NCI-H2107 (cell line): ENCODE data around the gene CDH22.

ENCODE experiments used
- DNase-seq: peaks from one replicate; lab custom pipeline; 2025; lab: John Stamatoyannopoulos, UW

The CDH22 gene

GRCh38 chr20:46343975-46344357 lies 35.7 kb upstream of the CDH22 start:
- DNase-seq = no peak

- no peak for DNase-seq
These were observed 35.2 kb upstream of the CDH22 start for GRCh38 chr20:46343348-46343974.

GRCh38 chr20:46342451-46343347 lies 34.4 kb upstream of the CDH22 start:
- DNase-seq = no peak

DNA sequence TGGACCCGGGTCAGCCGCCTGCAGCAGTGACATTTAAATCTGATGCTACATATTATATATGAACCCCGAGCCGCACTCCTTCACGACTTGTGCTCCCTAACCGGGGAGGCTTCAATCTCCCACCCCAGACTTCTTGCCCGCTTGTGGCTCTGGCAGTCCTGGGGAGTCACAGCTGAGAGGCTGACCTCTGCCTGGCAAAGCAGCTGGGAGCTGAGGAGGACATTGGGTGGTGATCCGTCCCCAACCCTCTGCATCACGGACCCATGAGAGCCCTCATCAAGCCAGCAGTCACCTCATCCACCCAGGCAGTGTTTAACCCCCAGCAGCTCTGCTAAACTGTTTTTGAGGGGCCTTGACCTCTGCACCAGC lies 33.7 kb upstream of the CDH22 start:
- DNase-seq = no peak

- no peak for DNase-seq
These were observed 33.0 kb upstream of the CDH22 start for GRCh38 chr20:46341074-46342009.

DNA sequence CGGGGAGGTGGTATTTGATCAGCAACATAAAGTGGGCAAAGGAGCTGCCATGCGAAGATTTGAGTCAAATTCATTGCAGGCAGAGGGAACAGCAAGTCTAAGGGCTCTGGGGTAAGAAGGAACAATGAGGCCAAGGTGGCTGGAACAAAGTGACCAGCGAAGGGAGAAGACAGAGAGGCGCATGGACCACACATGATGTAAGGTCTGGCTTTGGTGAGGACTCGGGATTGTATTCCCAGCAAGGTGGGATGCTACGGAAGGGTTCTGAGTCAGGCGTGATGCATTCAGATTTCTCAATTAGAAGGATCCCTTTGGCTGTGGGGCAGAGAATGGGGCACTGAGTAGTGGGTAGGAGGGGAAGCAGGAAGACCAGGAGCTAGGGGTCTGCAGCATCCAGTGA lies 30.7 kb upstream of the CDH22 start:
- DNase-seq = no peak

- no peak for DNase-seq
These were observed 28.4 kb upstream of the CDH22 start for GRCh38 chr20:46336735-46337134.

GRCh38 chr20:46334303-46334904 lies 26.1 kb upstream of the CDH22 start:
- no peak for DNase-seq

- no peak for DNase-seq
These were observed 25.1 kb upstream of the CDH22 start for GRCh38 chr20:46333161-46333991.

DNA sequence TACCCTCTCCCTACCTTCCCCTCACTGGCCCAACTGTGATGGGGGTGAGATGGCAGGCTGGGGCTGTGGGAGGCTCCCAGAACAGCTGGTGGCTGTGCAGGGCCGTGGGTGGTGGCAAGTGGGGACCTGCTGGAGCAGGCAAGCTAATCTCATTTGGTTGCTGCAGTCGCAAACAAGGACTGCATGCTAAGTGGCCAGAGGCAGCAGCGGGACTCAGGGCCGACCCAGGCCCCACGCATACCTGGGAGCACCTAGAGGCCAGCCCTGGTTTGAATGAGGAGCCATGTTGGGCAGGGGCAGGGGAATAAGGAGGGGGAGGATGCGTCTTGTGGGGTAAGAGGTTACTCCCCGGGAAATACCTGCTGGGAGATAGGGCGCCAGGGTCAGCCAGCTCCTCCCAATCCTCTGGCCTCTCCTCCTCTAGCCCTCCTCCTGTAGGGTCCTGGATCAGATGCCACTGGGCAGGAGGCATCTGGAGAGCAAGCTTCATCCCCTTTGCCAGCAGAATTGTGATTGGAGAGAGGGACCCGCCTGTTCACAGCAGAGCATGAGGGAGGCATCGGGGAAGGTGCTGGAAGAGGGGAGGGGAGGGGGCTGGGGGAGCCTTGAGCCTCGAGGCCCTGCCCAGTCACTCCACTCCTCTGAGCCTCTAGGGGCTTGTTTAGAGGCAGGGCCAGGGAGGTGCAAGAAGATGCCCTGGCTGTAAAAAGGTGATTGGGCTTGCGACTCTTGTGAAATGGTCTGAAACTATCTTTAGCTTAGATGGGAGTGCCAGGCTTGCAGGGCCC lies 24.3 kb upstream of the CDH22 start:
- no peak for DNase-seq

DNA sequence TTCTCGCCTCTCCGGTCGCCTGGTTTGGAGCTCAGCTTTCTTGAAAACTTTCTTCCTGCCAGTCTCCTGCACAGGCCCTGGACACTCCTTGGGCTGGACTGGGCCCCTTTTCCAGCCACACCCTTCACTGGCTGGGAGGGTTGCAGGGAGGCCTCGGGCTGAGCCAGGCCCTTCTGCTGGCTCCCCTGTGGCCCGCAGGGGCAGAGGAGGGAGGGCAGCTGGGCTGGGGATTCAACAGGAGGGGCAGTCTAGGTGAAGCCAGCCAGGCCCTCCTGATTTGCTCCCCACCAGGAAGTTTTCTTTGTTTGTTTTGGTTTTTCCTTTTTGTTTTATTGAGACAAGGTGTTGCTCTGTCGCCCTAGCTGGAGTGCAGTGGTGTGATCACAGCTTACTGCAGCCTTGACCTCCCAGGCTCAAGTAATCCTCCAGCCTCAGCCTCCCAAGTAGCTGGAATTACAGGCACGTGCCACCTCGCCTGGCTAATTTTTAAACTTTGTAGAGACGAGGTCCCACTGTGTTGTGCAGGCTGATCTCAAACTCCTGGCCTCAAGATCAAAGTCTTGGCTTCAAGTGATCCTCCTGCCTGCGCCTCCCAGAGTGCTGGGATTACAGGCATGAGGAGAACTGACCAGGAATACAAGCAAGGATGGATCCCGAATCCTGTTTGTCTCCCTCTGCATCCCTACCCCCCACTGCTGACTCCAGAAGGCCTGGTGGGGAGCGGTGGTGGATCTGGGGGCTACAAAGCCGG lies 23.5 kb upstream of the CDH22 start:
- no peak for DNase-seq

DNA sequence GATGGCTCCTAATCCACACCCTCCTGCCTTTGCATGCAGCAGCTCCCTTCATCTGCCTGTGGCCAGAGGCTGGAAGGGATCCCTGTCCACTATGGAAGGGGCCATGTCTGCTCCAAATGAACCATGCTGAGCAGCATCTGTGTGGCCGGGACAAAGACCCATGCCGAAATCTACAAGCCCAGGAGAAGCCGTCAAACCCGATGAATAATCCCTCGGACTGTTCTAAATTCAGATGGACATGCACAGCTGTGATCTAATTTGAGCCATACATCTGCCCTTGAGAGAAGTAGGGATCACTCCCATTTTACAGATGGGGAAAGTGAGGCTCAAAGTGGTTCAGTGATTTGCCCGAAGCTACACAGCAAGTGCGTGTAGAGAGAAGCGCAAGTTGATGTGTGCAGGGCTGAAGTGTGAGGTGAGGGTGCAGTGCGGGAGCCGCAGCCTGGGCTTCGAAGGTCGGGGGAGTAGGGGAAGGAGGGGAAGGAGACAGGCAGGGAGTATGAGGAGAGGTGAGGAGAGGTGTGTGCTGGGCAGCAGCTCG lies 22.6 kb upstream of the CDH22 start:
- DNase-seq = no peak

DNA sequence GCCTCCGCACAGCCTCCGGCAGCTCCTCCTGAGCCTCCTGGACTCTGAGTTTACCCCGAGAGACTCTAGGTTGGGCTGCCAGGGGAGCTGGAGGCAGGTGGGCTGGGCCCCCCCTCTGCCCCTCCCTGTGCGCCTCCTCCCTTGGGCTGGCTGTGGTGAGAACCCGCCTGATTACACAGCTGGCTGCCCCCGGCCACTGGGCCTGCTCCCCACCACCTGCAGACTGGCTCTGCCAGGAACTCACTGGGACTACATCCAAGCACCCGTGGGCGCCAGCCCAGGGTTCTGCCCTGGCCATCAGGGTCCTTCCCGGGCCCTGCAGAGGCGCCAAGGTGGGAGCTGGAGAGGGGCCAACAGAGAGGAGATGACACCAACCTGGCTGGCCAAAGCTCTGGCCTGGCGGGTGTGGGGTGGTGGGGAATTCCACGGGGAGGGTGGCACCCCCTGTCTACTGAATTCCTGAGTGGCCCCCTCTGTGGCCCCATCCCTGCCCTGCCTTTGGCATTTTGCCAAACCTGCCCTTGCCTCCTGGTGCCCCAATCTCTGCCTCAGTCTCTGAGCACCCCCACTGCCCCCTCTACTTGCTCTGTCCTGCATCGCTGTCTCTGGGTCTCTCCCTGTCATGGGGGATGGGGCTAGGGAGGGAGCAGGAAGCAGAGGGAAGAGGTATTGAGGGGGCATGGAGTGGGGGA lies 21.9 kb upstream of the CDH22 start:
- DNase-seq = no peak

GRCh38 chr20:46328200-46328882 lies 20.0 kb upstream of the CDH22 start:
- DNase-seq = no peak

DNA sequence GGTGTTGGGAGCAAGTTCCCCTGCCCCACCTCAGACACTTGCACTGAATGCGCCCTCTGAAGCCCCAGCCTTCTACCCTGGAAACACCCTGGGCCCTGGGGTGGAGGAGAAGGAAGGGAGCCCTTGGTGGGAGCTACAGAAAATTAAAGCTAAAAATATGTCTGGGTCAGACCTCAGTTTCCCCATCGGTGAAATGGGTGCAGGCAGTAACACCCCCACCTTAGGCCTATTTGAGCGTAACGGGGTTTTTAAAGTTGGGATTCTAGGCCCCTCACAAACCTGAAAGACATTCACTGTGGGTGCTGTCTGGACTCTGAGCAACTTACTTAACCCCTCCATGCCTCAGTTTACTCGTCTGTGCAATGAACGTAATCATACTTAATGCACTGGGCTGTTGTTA lies 19.3 kb upstream of the CDH22 start:
- no peak for DNase-seq

- DNase-seq = no peak
These were observed 17.5 kb upstream of the CDH22 start for GRCh38 chr20:46325789-46326188.

- no peak for DNase-seq
These were observed 16.8 kb upstream of the CDH22 start for GRCh38 chr20:46324960-46325703.
